Adrenal gland (tissue), 12 donors: Measurements from ENCODE around the gene MLLT1. TPM values are rescaled to one million over a fixed set of nuclear protein-coding genes. Genes with fewer than 3 reads are reported as not detected.

Experiments
- DNase-seq, 7 donors: peaks; one replicate each; pipeline ENCODE4 v3.0.0-alpha.2; 2019 to 2020
- H3K27ac ChIP-seq, 5 donors: fragments of 200-600 bp; sonication (generic) in 4 of 5; 1 replicate in 3 of 5; 2 replicates in 2 of 5; pipeline versions ENCODE4 v1.5.1 to v1.8.0; 2016 to 2020; ENCODE audit warnings: mild to moderate bottlenecking in 1 of 5
- H3K27me3 ChIP-seq: fragments of 200-600 bp; 2 replicates; pipeline ENCODE4 v1.8.0; 2021
- H3K36me3 ChIP-seq, 2 donors: fragments of 200-600 bp; replicated peaks in 1 of 2; 1 replicate in 1 of 2; 2 replicates in 1 of 2; pipeline versions ENCODE4 v1.5.1 to v1.8.0; 2018 to 2022
- H3K4me1 ChIP-seq, 2 donors: fragments of 200-600 bp; replicated peaks in 1 of 2; 1 replicate in 1 of 2; 2 replicates in 1 of 2; pipeline versions ENCODE4 v1.5.1 to v1.8.0; 2018 to 2021
- H3K4me3 ChIP-seq, 4 donors: fragments of 200-600 bp; sonication (generic) in 3 of 4; one replicate each; pipeline ENCODE4 v1.5.1; 2016 to 2018
- H3K9me3 ChIP-seq, 3 donors: fragments of 200-600 bp; sonication (generic) in 1 of 3; replicated peaks in 1 of 3; 1 replicate in 2 of 3; 2 replicates in 1 of 3; pipeline versions ENCODE4 v1.5.1 to v1.8.0; 2016 to 2021
- POLR2A ChIP-seq, 2 donors: fragments of 450-650 bp; IDR thresholded peaks; one replicate each; pipeline ENCODE4 v1.6.1; 2017; ENCODE audit warnings: antibody characterized with exemption in 2 of 2, mild to moderate bottlenecking in 2 of 2, moderate library complexity in 1 of 2
- WGBS, 4 donors: extraction: QIAGEN DNeasy Blood & Tissue Kit in 2 of 4; methylation state at CpG; one replicate each; pipeline versions ENCODE4 v1.1.5 to v1.1.7; 2013 to 2017; 5-methylcytosine and 5-hydroxymethylcytosine counted together
- intact Hi-C, 2 donors: fragments of 100-400 bp; cut with DNase I; formaldehyde crosslinking; loops; one replicate each; pipeline versions ENCODE4 v1.14.1 to v1.15.0; 2022 to 2023
- polyA plus RNA-seq, 3 donors: library from polyadenylated mRNA; stranded (reverse); fragments of 200-250 nt in 2 of 3; fragments of 350-450 nt in 1 of 3; fragmentation: Illumina TruSeq in 1 of 3; extraction: RNeasy Lipid Tissue Mini Kit (QIAGEN cat#74804) in 1 of 3; gene quantifications; one replicate each; pipeline ENCODE4 v1.2.3, GENCODE V29; 2013 to 2014
- total RNA-seq, 9 donors: library from RNA; depleted of rRNA in 4 of 9; stranded (reverse); fragments of >200 nt in 4 of 9; fragments of 120-200 nt in 1 of 9; fragmentation: NEBNext Ultra II Directional in 1 of 9; extraction: Animal tissue kit (Norgen Biotek cat#: 25700) in 1 of 9; gene quantifications; one replicate each; pipeline versions ENCODE4 v1.1.0 to v1.2.4, GENCODE V29; 2013 to 2023
- TF ChIP-seq, protein P1 (sequence below), 6 experiments: fragments of 450-650 bp in 4 of 6; fragments of 200-600 bp in 2 of 6; sonication (generic) in 1 of 6; IDR thresholded peaks; 1 replicate in 5 of 6; 2 replicates in 1 of 6; pipeline versions ENCODE4 v1.5.1 to v1.8.0; 2016 to 2021; ENCODE audit warnings: antibody characterized with exemption in 6 of 6, mild to moderate bottlenecking in 2 of 6, moderate library complexity in 1 of 6
- donor health status: healthy with polysubstance abuse.
- donor health status: Bipolar disorder and iron deficiency.
- donor health status: DM: yes; HTN: yes; CAD: no.
- donor health status: DM: no; HTN: no; CAD: no.
- donor health status: DM: no; HTN: no; CAD: no.
- donor health status: DM: yes; HTN: yes; CAD: no.

Gene MLLT1
- total and polyA plus RNA-seq, 12 donors: 9.3 to 66.3 (median 28.2) TPM

DNA sequence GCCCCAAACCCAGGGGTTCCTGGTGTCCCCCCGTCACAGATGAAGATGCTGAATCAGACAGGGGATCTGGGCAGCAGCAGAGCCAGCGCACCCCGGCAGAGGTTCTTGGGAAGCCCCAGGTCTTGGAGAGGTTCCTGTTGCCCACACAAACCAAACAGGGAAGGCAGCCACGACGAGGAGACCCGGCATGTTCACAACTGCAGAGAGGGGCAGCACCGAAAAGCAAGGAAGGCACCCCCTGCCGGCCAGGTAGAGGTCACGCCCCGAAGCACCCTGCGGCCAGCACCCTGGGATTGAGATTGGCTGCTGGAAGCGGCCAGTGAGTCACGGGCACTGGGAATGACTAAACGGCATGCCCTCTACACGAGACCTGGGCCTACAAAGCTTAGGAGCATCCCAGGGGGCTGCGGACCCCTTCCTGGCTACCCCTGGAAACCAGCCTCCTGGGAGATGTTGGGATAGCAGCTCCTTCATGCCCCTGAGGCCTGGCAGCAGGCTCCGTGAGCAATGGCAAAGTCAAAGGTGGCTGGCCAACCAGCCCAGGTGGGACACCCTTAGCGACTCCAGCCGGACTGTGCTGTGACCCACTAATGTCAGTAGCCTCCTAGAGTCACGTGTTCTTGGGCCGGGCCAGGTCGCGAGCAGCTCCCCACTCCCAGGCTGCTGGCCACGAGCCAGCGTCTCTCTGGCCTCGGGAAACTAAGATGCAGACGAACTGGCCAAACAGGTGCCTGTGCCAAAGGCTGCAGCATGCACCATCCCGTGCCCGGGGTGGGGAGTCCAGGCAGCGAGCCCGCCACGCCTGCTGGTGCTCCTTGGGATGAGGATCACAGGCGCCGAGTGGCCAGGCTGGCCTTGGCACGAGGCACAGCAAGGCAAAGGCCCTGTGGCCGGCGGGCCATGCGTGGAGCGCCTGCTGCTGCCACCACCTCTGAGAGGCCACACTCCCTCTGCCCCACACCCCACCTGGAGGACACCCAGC lies 43.2 kb downstream of the MLLT1 start:
- peaks cover 24 to 54% of the 10 kb centered on the region in 2 donors for H3K4me1 ChIP-seq
- peak; percentile 60 to 87 (median 82) for DNase-seq

DNA sequence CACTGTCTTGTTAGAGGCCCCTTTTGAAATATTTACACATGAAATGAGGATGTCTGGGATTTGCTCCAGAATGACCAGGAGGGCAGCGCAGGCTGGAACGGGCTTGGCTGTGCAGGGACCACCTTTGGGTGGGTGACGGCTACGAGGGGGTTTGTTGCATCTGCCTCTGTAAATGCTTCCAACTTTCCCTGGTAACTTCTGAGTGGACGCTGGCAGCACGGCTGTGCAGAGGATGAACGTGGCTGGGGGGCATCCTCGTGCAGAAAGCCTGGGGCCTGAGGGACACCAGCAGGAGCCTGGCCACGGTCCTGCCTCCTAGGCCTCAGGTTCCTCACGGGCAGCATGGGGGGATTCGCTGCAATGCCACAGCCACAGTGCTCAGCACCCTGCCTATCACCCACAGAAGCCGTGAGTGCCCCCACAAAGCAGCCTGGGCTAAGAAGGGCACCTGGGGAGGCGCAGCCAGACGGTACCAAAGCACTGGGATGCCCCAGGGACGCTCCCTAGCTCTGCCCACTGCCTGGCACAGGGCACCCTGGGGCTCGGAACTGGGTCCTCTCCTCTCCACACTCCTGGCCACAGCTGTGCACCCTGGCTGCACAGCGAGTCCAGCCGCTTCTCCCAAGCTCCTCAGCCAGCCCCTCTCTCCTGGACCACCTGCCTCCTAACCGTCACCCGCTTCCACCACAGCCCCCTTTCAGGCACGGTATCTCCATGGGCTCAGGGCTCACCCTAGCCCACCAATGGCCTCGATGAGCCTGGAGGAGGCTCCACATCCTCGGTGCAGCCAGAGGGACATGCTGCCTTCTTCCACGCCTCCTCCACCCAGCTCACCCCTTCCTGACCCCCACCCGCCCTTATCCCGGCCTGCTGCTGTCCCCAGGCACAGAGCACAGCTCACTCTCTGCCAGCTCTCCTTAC lies 44.5 kb downstream of the MLLT1 start:
- WGBS, 4 donors: 76 to 89% (median 87%) methylated on average over 17 to 26 of the region's 26 CpGs
- intact Hi-C loops: no loop called here
- H3K36me3 ChIP-seq: peaks cover 0 to 2% of the 10 kb centered on the region in 2 donors
- no peaks in the 10 kb centered on the region for H3K9me3 ChIP-seq
- no peak overlapping the region for H3K27ac ChIP-seq
- H3K27me3 ChIP-seq: no peaks in the 10 kb centered on the region
- peaks cover 24 to 54% of the 10 kb centered on the region in 2 donors for H3K4me1 ChIP-seq
- TF ChIP-seq POLR2A (IDR thresholded peaks at IDR 0.05): no peak
- TF ChIP-seq, protein P1, sequence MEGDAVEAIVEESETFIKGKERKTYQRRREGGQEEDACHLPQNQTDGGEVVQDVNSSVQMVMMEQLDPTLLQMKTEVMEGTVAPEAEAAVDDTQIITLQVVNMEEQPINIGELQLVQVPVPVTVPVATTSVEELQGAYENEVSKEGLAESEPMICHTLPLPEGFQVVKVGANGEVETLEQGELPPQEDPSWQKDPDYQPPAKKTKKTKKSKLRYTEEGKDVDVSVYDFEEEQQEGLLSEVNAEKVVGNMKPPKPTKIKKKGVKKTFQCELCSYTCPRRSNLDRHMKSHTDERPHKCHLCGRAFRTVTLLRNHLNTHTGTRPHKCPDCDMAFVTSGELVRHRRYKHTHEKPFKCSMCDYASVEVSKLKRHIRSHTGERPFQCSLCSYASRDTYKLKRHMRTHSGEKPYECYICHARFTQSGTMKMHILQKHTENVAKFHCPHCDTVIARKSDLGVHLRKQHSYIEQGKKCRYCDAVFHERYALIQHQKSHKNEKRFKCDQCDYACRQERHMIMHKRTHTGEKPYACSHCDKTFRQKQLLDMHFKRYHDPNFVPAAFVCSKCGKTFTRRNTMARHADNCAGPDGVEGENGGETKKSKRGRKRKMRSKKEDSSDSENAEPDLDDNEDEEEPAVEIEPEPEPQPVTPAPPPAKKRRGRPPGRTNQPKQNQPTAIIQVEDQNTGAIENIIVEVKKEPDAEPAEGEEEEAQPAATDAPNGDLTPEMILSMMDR (IDR thresholded peaks at IDR 0.05): no peak
- peak in 1 of 7 donors; percentile 10 for DNase-seq
- no peak overlapping the region for H3K4me3 ChIP-seq

More for the DNA sequence above, 43.2 kb downstream of the MLLT1 start:
- Histone ChIP-seq H3K4me3 (no peak overlapping the region), H3K27ac (peak overlapping the region in 2 of 5 donors; percentile 41 to 52), H3K36me3 (no peaks in the 10 kb centered on the region), H3K27me3 (no peaks in the 10 kb centered on the region), H3K9me3 (no peaks in the 10 kb centered on the region)
- TF ChIP-seq POLR2A (IDR thresholded peaks at IDR 0.05): no peak
- TF ChIP-seq, protein P1 (IDR thresholded peaks at IDR 0.05): peak in 1 of 6 experiments; percentile 10
- intact Hi-C loops: no loop called here
- WGBS, 4 donors: 55 to 85% (median 62%) methylated on average over 12 to 39 of the region's 39 CpGs

DNA sequence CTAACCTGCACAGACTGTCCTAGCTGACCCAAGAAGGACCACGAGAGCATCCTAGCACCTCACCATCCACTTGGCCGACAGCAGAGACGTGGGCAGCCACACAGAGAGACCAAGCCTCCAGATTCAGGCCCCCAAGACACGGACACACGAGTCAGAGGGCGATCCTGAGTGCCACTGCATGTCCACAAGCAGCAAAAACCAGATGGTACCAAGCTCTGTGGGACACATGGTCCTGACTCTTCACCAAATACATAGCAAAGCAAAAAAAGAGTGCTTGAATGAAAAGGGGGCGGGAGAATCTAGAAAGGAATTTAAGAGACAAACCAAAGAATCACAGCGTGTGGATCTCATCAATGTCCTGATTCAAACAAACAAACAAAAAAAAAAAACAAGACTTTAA lies 45.2 kb downstream of the MLLT1 start:
- intact Hi-C loops: no loop called here
- peak in 1 of 7 donors; percentile 14 for DNase-seq
- peaks cover 0 to 8% of the 10 kb centered on the region in 2 donors for H3K36me3 ChIP-seq
- H3K27ac ChIP-seq: peak overlapping the region in 1 of 5 donors; percentile 57
- no peak overlapping the region for H3K4me3 ChIP-seq
- H3K4me1 ChIP-seq: peaks cover 24 to 51% of the 10 kb centered on the region in 2 donors
- TF ChIP-seq, protein P1 (IDR thresholded peaks at IDR 0.05): no peak
- no peak for TF ChIP-seq POLR2A (IDR thresholded peaks at IDR 0.05)
- 74 to 81% (median 78%) methylated on average over 7 to 8 of the region's 8 CpGs for WGBS, 4 donors
- H3K27me3 ChIP-seq: no peaks in the 10 kb centered on the region
- no peaks in the 10 kb centered on the region for H3K9me3 ChIP-seq
